Astrocyte (in vitro differentiated cells and primary cell): ENCODE results near the gene HOMER1. TPM values are rescaled to one million over a fixed set of nuclear protein-coding genes. Genes with fewer than 3 reads are reported as not detected.
A peak's percentile ranks its signal among the peaks of the same experiment; 100 is the strongest.

Experiments used
- DNase-seq: peaks from one replicate; pipeline ENCODE4 v3.0.0-alpha.2; 2010; ENCODE audit warnings: low read depth
- FAIRE-seq: peaks from 2 replicates; lab custom pipeline; 2011; peaks lifted over from hg19 to GRCh38; lab: Jason Lieb, UNC
- H2AFZ ChIP-seq: 2 replicates; pipeline ENCODE4 v1.6.0; 2012; ENCODE audit warnings: low read depth, low read length, inconsistent platforms
- H3K27ac ChIP-seq: 2 replicates; pipeline ENCODE4 v1.5.1; 2011; ENCODE audit warnings: low read depth, low read length, inconsistent platforms
- H3K27me3 ChIP-seq: 2 replicates; pipeline ENCODE4 v1.6.0; 2011; ENCODE audit warnings: low read length, inconsistent platforms; ENCODE audit not compliant: insufficient read depth
- H3K36me3 ChIP-seq: 2 replicates; pipeline ENCODE4 v1.5.1; 2011; ENCODE audit warnings: low read length, inconsistent platforms; ENCODE audit not compliant: insufficient read depth
- H3K4me1 ChIP-seq: 2 replicates; pipeline ENCODE4 v1.5.1; 2011; ENCODE audit warnings: low read length, inconsistent platforms; ENCODE audit not compliant: insufficient read depth
- H3K4me2 ChIP-seq: 2 replicates; pipeline ENCODE4 v1.6.0; 2012; ENCODE audit warnings: low read length, inconsistent platforms
- H3K4me3 ChIP-seq: 2 replicates; pipeline ENCODE4 v1.5.1; 2011; ENCODE audit warnings: low read depth, mild to moderate bottlenecking, low read length, inconsistent platforms; ENCODE audit not compliant: insufficient read depth
- H3K79me2 ChIP-seq: 2 replicates; pipeline ENCODE4 v1.6.0; 2012; ENCODE audit warnings: mild to moderate bottlenecking, low read length, inconsistent platforms; ENCODE audit not compliant: insufficient read depth
- H3K9ac ChIP-seq: 2 replicates; pipeline ENCODE4 v1.6.0; 2012; ENCODE audit warnings: mild to moderate bottlenecking, low read length, inconsistent platforms
- H3K9me3 ChIP-seq: 2 replicates; pipeline ENCODE4 v1.5.1; 2012; ENCODE audit warnings: low read depth, mild to moderate bottlenecking, low read length, inconsistent platforms; ENCODE audit not compliant: insufficient read depth
- H4K20me1 ChIP-seq: 2 replicates; pipeline ENCODE4 v1.6.0; 2012; ENCODE audit warnings: low read length, inconsistent platforms; ENCODE audit not compliant: insufficient read depth
- H3K27ac Mint-ChIP-seq: one replicate; pipeline ENCODE4 v1.8.0; 2021; ENCODE audit warnings: mild to moderate bottlenecking, mixed read lengths; ENCODE audit not compliant: unreplicated experiment
- H3K27me3 Mint-ChIP-seq: one replicate; pipeline ENCODE4 v1.8.0; 2021; ENCODE audit warnings: low read depth, mixed read lengths; ENCODE audit not compliant: unreplicated experiment
- H3K36me3 Mint-ChIP-seq: one replicate; pipeline ENCODE4 v1.8.0; 2021; ENCODE audit warnings: low read depth, mixed read lengths; ENCODE audit not compliant: unreplicated experiment
- H3K4me1 Mint-ChIP-seq: one replicate; pipeline ENCODE4 v1.8.0; 2021; ENCODE audit warnings: low read depth, mixed read lengths; ENCODE audit not compliant: unreplicated experiment
- H3K4me3 Mint-ChIP-seq: one replicate; pipeline ENCODE4 v1.8.0; 2021; ENCODE audit warnings: mild to moderate bottlenecking, moderate library complexity, mixed read lengths; ENCODE audit not compliant: unreplicated experiment
- H3K9me3 Mint-ChIP-seq: one replicate; pipeline ENCODE4 v1.8.0; 2021; ENCODE audit warnings: mild to moderate bottlenecking, mixed read lengths; ENCODE audit not compliant: unreplicated experiment
- EZH2 ChIP-seq: IDR thresholded peaks from 2 replicates; pipeline ENCODE4 v1.6.1; 2012; ENCODE audit warnings: mild to moderate bottlenecking, low read length, inconsistent platforms; ENCODE audit not compliant: insufficient read depth
- total RNA-seq: library from RNA; stranded (reverse); gene quantifications from 2 replicates; pipeline ENCODE4 v1.2.1, GENCODE V29; 2021
- TF ChIP-seq, protein P1 (sequence below): IDR thresholded peaks from 2 replicates; pipeline ENCODE4 v1.5.1; 2011; ENCODE audit warnings: low read depth, mild to moderate bottlenecking, inconsistent platforms, low read length, moderate library complexity; ENCODE audit not compliant: insufficient read depth

The HOMER1 gene
- total RNA-seq, 1 donor from 2014 or later, result 26.9 TPM

GRCh38 chr5:79413112-79413511, 100.8 kb downstream of the HOMER1 start:
- Mint-ChIP-seq H3K9me3 (peaks cover 11% of the 10 kb centered on the region), H3K27ac (no peak overlapping the region), H3K4me3 (no peak overlapping the region), H3K4me1 (peaks cover 1% of the 10 kb centered on the region), H3K36me3 (peaks cover 12% of the 10 kb centered on the region), H3K27me3 (no peaks in the 10 kb centered on the region)
- Histone ChIP-seq H3K9ac (no peak overlapping the region), H3K4me2 (no peak overlapping the region), H3K27ac (no peak overlapping the region), H3K36me3 (no peaks in the 10 kb centered on the region), H3K9me3 (no peaks in the 10 kb centered on the region), H2AFZ (no peak overlapping the region), H4K20me1 (no peaks in the 10 kb centered on the region), H3K27me3 (no peaks in the 10 kb centered on the region), H3K4me3 (no peak overlapping the region), H3K4me1 (no peaks in the 10 kb centered on the region), H3K79me2 (no peaks in the 10 kb centered on the region)
- peak; percentile 45 for FAIRE-seq
- no peak for TF ChIP-seq EZH2
- TF ChIP-seq, protein P1, sequence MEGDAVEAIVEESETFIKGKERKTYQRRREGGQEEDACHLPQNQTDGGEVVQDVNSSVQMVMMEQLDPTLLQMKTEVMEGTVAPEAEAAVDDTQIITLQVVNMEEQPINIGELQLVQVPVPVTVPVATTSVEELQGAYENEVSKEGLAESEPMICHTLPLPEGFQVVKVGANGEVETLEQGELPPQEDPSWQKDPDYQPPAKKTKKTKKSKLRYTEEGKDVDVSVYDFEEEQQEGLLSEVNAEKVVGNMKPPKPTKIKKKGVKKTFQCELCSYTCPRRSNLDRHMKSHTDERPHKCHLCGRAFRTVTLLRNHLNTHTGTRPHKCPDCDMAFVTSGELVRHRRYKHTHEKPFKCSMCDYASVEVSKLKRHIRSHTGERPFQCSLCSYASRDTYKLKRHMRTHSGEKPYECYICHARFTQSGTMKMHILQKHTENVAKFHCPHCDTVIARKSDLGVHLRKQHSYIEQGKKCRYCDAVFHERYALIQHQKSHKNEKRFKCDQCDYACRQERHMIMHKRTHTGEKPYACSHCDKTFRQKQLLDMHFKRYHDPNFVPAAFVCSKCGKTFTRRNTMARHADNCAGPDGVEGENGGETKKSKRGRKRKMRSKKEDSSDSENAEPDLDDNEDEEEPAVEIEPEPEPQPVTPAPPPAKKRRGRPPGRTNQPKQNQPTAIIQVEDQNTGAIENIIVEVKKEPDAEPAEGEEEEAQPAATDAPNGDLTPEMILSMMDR, result no peak
- no peak for DNase-seq

- peaks cover 17% of the 10 kb centered on the region for H3K36me3 Mint-ChIP-seq
- peak overlapping the region; percentile 78 for H3K27ac Mint-ChIP-seq
- DNase-seq, result no peak
- no peaks in the 10 kb centered on the region for H4K20me1 ChIP-seq
- no peak overlapping the region for H3K4me3 ChIP-seq
- no peaks in the 10 kb centered on the region for H3K79me2 ChIP-seq
- no peak for FAIRE-seq
- H2AFZ ChIP-seq, result no peak overlapping the region
- H3K27me3 Mint-ChIP-seq, result no peaks in the 10 kb centered on the region
- no peaks in the 10 kb centered on the region for H3K9me3 ChIP-seq
- H3K9me3 Mint-ChIP-seq, result peaks cover 13% of the 10 kb centered on the region
- no peak for TF ChIP-seq EZH2
- TF ChIP-seq, protein P1, result no peak
- no peaks in the 10 kb centered on the region for H3K27me3 ChIP-seq
- no peak overlapping the region for H3K4me3 Mint-ChIP-seq
- H3K4me1 Mint-ChIP-seq, result peaks cover 4% of the 10 kb centered on the region
- no peaks in the 10 kb centered on the region for H3K36me3 ChIP-seq
- H3K4me2 ChIP-seq, result no peak overlapping the region
- H3K27ac ChIP-seq, result no peak overlapping the region
- no peak overlapping the region for H3K9ac ChIP-seq
- no peaks in the 10 kb centered on the region for H3K4me1 ChIP-seq
Observed at GRCh38 chr5:79408028-79408427, 105.9 kb downstream of the HOMER1 start.

- Histone ChIP-seq H3K27me3 (no peaks in the 10 kb centered on the region), H3K4me3 (no peak overlapping the region), H3K9me3 (no peaks in the 10 kb centered on the region), H3K4me2 (no peak overlapping the region), H3K36me3 (no peaks in the 10 kb centered on the region), H4K20me1 (no peaks in the 10 kb centered on the region), H3K27ac (no peak overlapping the region), H3K79me2 (no peaks in the 10 kb centered on the region), H3K9ac (no peak overlapping the region), H2AFZ (no peak overlapping the region), H3K4me1 (no peaks in the 10 kb centered on the region)
- Mint-ChIP-seq H3K4me3 (no peak overlapping the region), H3K27ac (peak overlapping the region; percentile 43), H3K36me3 (peaks cover 17% of the 10 kb centered on the region), H3K9me3 (peaks cover 13% of the 10 kb centered on the region), H3K4me1 (peaks cover 4% of the 10 kb centered on the region), H3K27me3 (no peaks in the 10 kb centered on the region)
- FAIRE-seq, result no peak
- DNase-seq, result no peak
- TF ChIP-seq, protein P1, result no peak
- TF ChIP-seq EZH2, result no peak
Observed at GRCh38 chr5:79407591-79407990, 106.3 kb downstream of the HOMER1 start.
